HG02623 (cell line): ENCODE measurements around the gene CACNA2D3.
"Not testable (repeated sequence)": the region's sequence is repeated elsewhere in the genome, so short reads cannot be mapped to it uniquely, and the experiment has no call there.

Experiments used
- ATAC-seq: cut with Tn5 transposase; IDR thresholded peaks from one replicate; pipeline ENCODE4 v1.9.1; 2021; ENCODE audit warnings: moderate library complexity; ENCODE audit not compliant: unreplicated experiment

Gene CACNA2D3

GRCh38 chr3:54608041-54608440 lies 485.7 kb downstream of the CACNA2D3 start:
- ATAC-seq, result no peak

- ATAC-seq, result no peak
These were observed 496.7 kb downstream of the CACNA2D3 start for GRCh38 chr3:54619053-54619452.

- ATAC-seq, result no peak
These were observed 497.2 kb downstream of the CACNA2D3 start for GRCh38 chr3:54619531-54619930.

GRCh38 chr3:54621184-54621583 lies 498.8 kb downstream of the CACNA2D3 start:
- ATAC-seq, result no peak

- no peak for ATAC-seq
These were observed 500.3 kb downstream of the CACNA2D3 start for GRCh38 chr3:54622678-54623077.

GRCh38 chr3:54625805-54626787 lies 503.7 kb downstream of the CACNA2D3 start:
- ATAC-seq, result no peak

- no peak for ATAC-seq
These were observed 506.6 kb downstream of the CACNA2D3 start for GRCh38 chr3:54628888-54629441.

- ATAC-seq, result no peak
These were observed 507.8 kb downstream of the CACNA2D3 start for GRCh38 chr3:54630101-54630623.

GRCh38 chr3:54631001-54631400 lies 508.6 kb downstream of the CACNA2D3 start:
- not testable (repeated sequence) for ATAC-seq

- ATAC-seq, result no peak
These were observed 509.4 kb downstream of the CACNA2D3 start for GRCh38 chr3:54631516-54632325.

GRCh38 chr3:54632326-54632665 lies 509.9 kb downstream of the CACNA2D3 start:
- no peak for ATAC-seq

GRCh38 chr3:54632834-54633233 lies 510.5 kb downstream of the CACNA2D3 start:
- no peak for ATAC-seq

GRCh38 chr3:54633444-54634121 lies 511.2 kb downstream of the CACNA2D3 start:
- ATAC-seq, result no peak

GRCh38 chr3:54634122-54634469 lies 511.7 kb downstream of the CACNA2D3 start:
- no peak for ATAC-seq

- ATAC-seq, result not testable (repeated sequence)
These were observed 517.5 kb downstream of the CACNA2D3 start for GRCh38 chr3:54639790-54640372.

- ATAC-seq, result no peak
These were observed 519.1 kb downstream of the CACNA2D3 start for GRCh38 chr3:54641226-54642014.

GRCh38 chr3:54642147-54642546 lies 519.8 kb downstream of the CACNA2D3 start:
- no peak for ATAC-seq

- no peak for ATAC-seq
These were observed 525.4 kb downstream of the CACNA2D3 start for GRCh38 chr3:54647721-54648120.

GRCh38 chr3:54649551-54649950 lies 527.2 kb downstream of the CACNA2D3 start:
- no peak for ATAC-seq
